Posterior cingulate gyrus (tissue), 11 donors: ENCODE results near the gene PLEKHO1.
"Not testable (repeated sequence)": the region's sequence is repeated elsewhere in the genome, so short reads cannot be mapped to it uniquely, and the experiment has no call there.

Source experiments
- DNase-seq, 10 donors: peaks; one replicate each; pipeline versions ENCODE4 v3.0.0 to v3.0.0-alpha.2; 2020 to 2021; ENCODE audit warnings: mixed read lengths in 3 of 10
- intact Hi-C: fragments of 100-400 bp; cut with DNase I; formaldehyde crosslinking; loops from one replicate; pipeline ENCODE4 v1.15.1; 2023

PLEKHO1 gene

GRCh38 chr1:150168960-150169601, 19.4 kb downstream of the PLEKHO1 start:
- DNase-seq = peak in 7 of 10 donors; percentile 36 to 91 (median 58)
- intact Hi-C loops = loop anchor here (5.0 to 10.0 kb wide), 2 partner anchors 97 to 204 kb away; no protein-coding TSS in a partner anchor

- intact Hi-C loops = no loop called here
- no peak for DNase-seq
Measured at GRCh38 chr1:150171801-150172200, 22.1 kb downstream of the PLEKHO1 start.

- no peak for DNase-seq
- intact Hi-C loops = no loop called here
Measured at GRCh38 chr1:150173141-150173585, 23.4 kb downstream of the PLEKHO1 start.

- no peak for DNase-seq
- intact Hi-C loops = no loop called here
Measured at GRCh38 chr1:150176593-150176992, 26.9 kb downstream of the PLEKHO1 start.

GRCh38 chr1:150178548-150178947, 28.8 kb downstream of the PLEKHO1 start:
- no peak for DNase-seq
- intact Hi-C loops = no loop called here

GRCh38 chr1:150179867-150180266, 30.2 kb downstream of the PLEKHO1 start:
- intact Hi-C loops = no loop called here
- no peak for DNase-seq

GRCh38 chr1:150180474-150180873, 30.8 kb downstream of the PLEKHO1 start:
- DNase-seq = no peak
- intact Hi-C loops = no loop called here

- intact Hi-C loops = no loop called here
- peak in 9 of 10 donors; percentile 35 to 93 (median 55) for DNase-seq
Measured at GRCh38 chr1:150182247-150182646, 32.5 kb downstream of the PLEKHO1 start.

GRCh38 chr1:150183061-150183460, 33.3 kb downstream of the PLEKHO1 start:
- intact Hi-C loops = no loop called here
- no peak for DNase-seq

- DNase-seq = no peak
- intact Hi-C loops = loop anchor here (5.0 kb wide), 1 partner anchor 113 kb away; no protein-coding TSS in a partner anchor
Measured at GRCh38 chr1:150185481-150185880, 35.8 kb downstream of the PLEKHO1 start.

GRCh38 chr1:150186438-150186788, 36.7 kb downstream of the PLEKHO1 start:
- DNase-seq = not testable (repeated sequence)
- intact Hi-C loops = loop anchor here (5.0 kb wide), 1 partner anchor 114 kb away; no protein-coding TSS in a partner anchor

GRCh38 chr1:150186789-150187559, 37.3 kb downstream of the PLEKHO1 start:
- no peak for DNase-seq
- intact Hi-C loops = loop anchor here (5.0 kb wide), 1 partner anchor 115 kb away; no protein-coding TSS in a partner anchor

- DNase-seq = no peak
- intact Hi-C loops = loop anchor here (5.0 kb wide), 1 partner anchor 115 kb away; no protein-coding TSS in a partner anchor
Measured at GRCh38 chr1:150187560-150187931, 37.8 kb downstream of the PLEKHO1 start.

GRCh38 chr1:150192012-150192411, 42.3 kb downstream of the PLEKHO1 start:
- intact Hi-C loops = no loop called here
- DNase-seq = no peak

- no peak for DNase-seq
- intact Hi-C loops = no loop called here
Measured at GRCh38 chr1:150194381-150195031, 44.8 kb downstream of the PLEKHO1 start.

GRCh38 chr1:150196417-150196816, 46.7 kb downstream of the PLEKHO1 start:
- intact Hi-C loops = no loop called here
- no peak for DNase-seq

GRCh38 chr1:150207281-150207971, 57.7 kb downstream of the PLEKHO1 start:
- DNase-seq = no peak
- intact Hi-C loops = no loop called here

GRCh38 chr1:150208460-150208859, 58.7 kb downstream of the PLEKHO1 start:
- intact Hi-C loops, DNase-seq: not testable (repeated sequence)
